Measurements from ENCODE around the gene TTC28. TPM values are rescaled to one million over a fixed set of nuclear protein-coding genes. Genes with fewer than 3 reads are reported as not detected.
A peak's percentile ranks its signal among the peaks of the same experiment; 100 is the strongest.
"Not testable (repeated sequence)": the region's sequence is repeated elsewhere in the genome, so short reads cannot be mapped to it uniquely, and the experiment has no call there.

TTC28 gene
- polyA plus RNA-seq, 4 donors, result 0.45 to 24.0 (median 3.7) TPM

DNA sequence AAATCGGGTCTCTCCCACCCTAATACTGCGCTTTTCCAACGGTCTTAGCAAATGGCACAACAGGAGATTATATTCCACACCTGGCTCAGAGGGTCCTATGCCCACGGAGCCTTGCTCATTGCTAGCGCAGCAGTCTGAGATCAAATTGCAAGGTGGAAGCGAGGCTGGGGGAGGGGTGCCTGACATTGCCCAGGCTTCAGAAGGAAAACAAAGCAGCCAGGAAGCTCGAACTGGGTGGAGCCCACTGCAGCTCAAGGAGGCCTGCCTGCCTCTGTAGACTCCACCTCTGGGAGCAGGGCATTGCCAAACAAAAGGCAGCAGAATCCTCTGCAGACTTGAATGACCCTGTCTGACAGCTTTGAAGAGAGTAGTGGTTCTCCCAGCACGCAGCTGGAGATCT lies 488.1 kb downstream of the TTC28 start:
- H3K4me1 ChIP-seq (ENCODE audit: control insufficient read depth in 3 of 3, insufficient read depth in 2 of 3, low read depth in 1 of 3, low read length in 2 of 3); H3K27ac ChIP-seq (ENCODE audit: low read depth in 1 of 3, low read length in 2 of 3); H3K9me3 ChIP-seq (ENCODE audit: control insufficient read depth in 2 of 2, insufficient read depth in 1 of 2, low read depth in 1 of 2, low read length in 1 of 2); H3K27me3 ChIP-seq (ENCODE audit: control insufficient read depth in 3 of 3, insufficient read depth in 3 of 3, low read length in 3 of 3); FAIRE-seq; H3K36me3 ChIP-seq (ENCODE audit: control insufficient read depth in 3 of 3, insufficient read depth in 2 of 3, low read depth in 1 of 3, low read length in 3 of 3); H3K4me3 ChIP-seq (ENCODE audit: low read depth in 1 of 3, low read length in 3 of 3); DNase-seq: not testable (repeated sequence)
- WGBS, 3 donors, result 84 to 88% (median 84%) methylated on average over 8 of the region's 8 CpGs

DNA sequence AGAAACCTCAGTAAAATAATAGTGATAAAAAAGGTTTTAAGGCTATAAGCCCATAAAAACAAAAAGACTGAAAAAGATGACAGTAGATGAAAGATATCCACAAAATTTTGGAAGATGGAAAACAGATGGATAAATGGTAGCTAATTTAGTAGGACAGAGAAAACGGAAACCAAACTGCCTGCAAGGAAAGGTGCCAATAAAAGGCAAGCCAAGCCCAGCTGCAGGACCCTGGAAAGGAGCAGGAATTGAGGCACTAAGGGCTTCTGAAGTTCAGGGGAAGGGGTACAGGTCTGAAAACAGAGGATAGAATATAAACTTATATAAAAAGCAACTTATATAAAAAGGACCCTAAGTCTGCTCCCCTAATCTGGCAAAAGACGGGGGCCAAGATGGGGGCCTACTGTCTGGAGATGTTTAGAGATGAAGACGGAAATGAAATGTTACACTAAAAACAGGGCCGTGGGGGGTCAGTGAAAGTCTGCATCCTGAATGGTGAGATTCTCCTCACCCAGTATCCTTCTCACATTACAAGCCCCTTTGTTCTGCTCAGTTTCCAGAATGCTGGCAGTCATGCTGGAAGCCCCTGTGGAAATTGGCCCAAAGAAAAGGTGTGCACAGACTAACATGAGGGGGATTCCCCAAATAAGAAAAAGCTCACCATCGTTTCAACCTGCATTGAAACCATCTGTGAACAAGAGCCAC lies 491.3 kb downstream of the TTC28 start:
- Histone ChIP-seq H3K27me3 (ENCODE audit: control insufficient read depth in 3 of 3, insufficient read depth in 3 of 3, low read length in 3 of 3) (no peaks in the 10 kb centered on the region), H3K27ac (ENCODE audit: low read depth in 1 of 3, low read length in 2 of 3) (no peak overlapping the region), H3K4me3 (ENCODE audit: low read depth in 1 of 3, low read length in 3 of 3) (no peak overlapping the region), H3K4me1 (ENCODE audit: control insufficient read depth in 3 of 3, insufficient read depth in 2 of 3, low read depth in 1 of 3, low read length in 2 of 3) (peaks cover 0 to under 1% (median under 1%) of the 10 kb centered on the region in 3 donors), H3K36me3 (ENCODE audit: control insufficient read depth in 3 of 3, insufficient read depth in 2 of 3, low read depth in 1 of 3, low read length in 3 of 3) (no peaks in the 10 kb centered on the region), H3K9me3 (ENCODE audit: control insufficient read depth in 2 of 2, insufficient read depth in 1 of 2, low read depth in 1 of 2, low read length in 1 of 2) (no peaks in the 10 kb centered on the region)
- WGBS, 3 donors, result 65 to 78% (median 77%) methylated on average over 5 of the region's 5 CpGs
- DNase-seq (no peak), FAIRE-seq (no peak)

DNA sequence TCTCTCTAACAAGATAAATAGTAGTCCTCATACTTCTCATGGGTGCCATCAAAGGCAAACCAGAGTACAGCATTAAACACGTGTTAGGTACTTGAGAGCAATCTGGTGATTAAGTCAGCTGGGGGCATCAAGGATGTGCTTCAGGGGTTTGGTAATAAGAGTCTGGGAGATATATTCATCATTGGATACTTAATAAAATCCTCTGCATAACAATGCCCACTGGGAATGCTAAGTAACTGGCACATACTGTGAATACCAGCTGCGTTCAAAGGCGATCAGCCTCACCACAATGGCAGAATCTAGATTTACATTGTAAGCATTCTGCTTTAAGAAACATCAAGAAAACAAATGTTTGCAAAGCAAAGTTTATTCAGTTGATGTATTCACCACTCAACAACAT lies 492.0 kb downstream of the TTC28 start:
- FAIRE-seq (no peak), DNase-seq (no peak)
- 82 to 93% (median 89%) methylated on average over 3 of the region's 3 CpGs for WGBS, 3 donors

DNA sequence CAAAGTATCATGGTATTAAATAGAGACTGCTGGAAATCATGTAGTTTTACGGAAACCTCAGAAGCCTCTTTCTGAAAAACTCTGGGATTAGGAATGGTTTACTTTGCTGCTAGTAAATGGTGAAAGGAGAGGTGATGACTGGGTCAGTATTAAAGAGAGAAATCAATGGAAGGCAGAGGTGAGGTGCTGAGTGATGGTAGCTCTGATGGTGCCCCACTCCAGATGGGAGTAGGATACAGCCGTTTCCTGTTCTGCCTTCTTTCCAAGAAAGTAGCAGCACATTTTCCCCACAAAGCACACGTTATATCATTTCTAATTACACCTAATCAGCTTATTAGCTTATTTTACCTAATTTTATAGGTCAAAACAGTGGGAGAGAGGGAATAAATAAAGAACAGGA lies 493.0 kb downstream of the TTC28 start:
- H3K36me3 ChIP-seq (ENCODE audit: control insufficient read depth in 3 of 3, insufficient read depth in 2 of 3, low read depth in 1 of 3, low read length in 3 of 3), result no peaks in the 10 kb centered on the region
- no peak for FAIRE-seq

More for the DNA sequence above, 492.0 kb downstream of the TTC28 start:
- H3K36me3 ChIP-seq (ENCODE audit: control insufficient read depth in 3 of 3, insufficient read depth in 2 of 3, low read depth in 1 of 3, low read length in 3 of 3), result no peaks in the 10 kb centered on the region
- H3K27me3 ChIP-seq (ENCODE audit: control insufficient read depth in 3 of 3, insufficient read depth in 3 of 3, low read length in 3 of 3), result no peaks in the 10 kb centered on the region
- no peak overlapping the region for H3K27ac ChIP-seq (ENCODE audit: low read depth in 1 of 3, low read length in 2 of 3)
- H3K9me3 ChIP-seq (ENCODE audit: control insufficient read depth in 2 of 2, insufficient read depth in 1 of 2, low read depth in 1 of 2, low read length in 1 of 2), result no peaks in the 10 kb centered on the region
- peaks cover 0 to 6% (median 3%) of the 10 kb centered on the region in 3 donors for H3K4me1 ChIP-seq (ENCODE audit: control insufficient read depth in 3 of 3, insufficient read depth in 2 of 3, low read depth in 1 of 3, low read length in 2 of 3)
- H3K4me3 ChIP-seq (ENCODE audit: low read depth in 1 of 3, low read length in 3 of 3), result no peak overlapping the region

GRCh38 chr22:28185130-28185529 lies 494.5 kb downstream of the TTC28 start:
- Histone ChIP-seq H3K27ac (ENCODE audit: low read depth in 1 of 3, low read length in 2 of 3) (no peak overlapping the region), H3K4me3 (ENCODE audit: low read depth in 1 of 3, low read length in 3 of 3) (no peak overlapping the region), H3K36me3 (ENCODE audit: control insufficient read depth in 3 of 3, insufficient read depth in 2 of 3, low read depth in 1 of 3, low read length in 3 of 3) (no peaks in the 10 kb centered on the region), H3K4me1 (ENCODE audit: control insufficient read depth in 3 of 3, insufficient read depth in 2 of 3, low read depth in 1 of 3, low read length in 2 of 3) (peaks cover 0 to 17% (median 3%) of the 10 kb centered on the region in 3 donors), H3K27me3 (ENCODE audit: control insufficient read depth in 3 of 3, insufficient read depth in 3 of 3, low read length in 3 of 3) (no peaks in the 10 kb centered on the region), H3K9me3 (ENCODE audit: control insufficient read depth in 2 of 2, insufficient read depth in 1 of 2, low read depth in 1 of 2, low read length in 1 of 2) (no peaks in the 10 kb centered on the region)
- peak; percentile 15 for FAIRE-seq
- 21 to 49% (median 37%) methylated on average over 4 of the region's 4 CpGs for WGBS, 3 donors
- DNase-seq, result peak; percentile 48 to 77

More for the DNA sequence above, 493.0 kb downstream of the TTC28 start:
- H3K27ac ChIP-seq (ENCODE audit: low read depth in 1 of 3, low read length in 2 of 3), result no peak overlapping the region
- DNase-seq, result no peak
- no peaks in the 10 kb centered on the region for H3K9me3 ChIP-seq (ENCODE audit: control insufficient read depth in 2 of 2, insufficient read depth in 1 of 2, low read depth in 1 of 2, low read length in 1 of 2)
- WGBS, 3 donors, result 77 to 83% (median 81%) methylated on average over 3 of the region's 3 CpGs
- H3K4me3 ChIP-seq (ENCODE audit: low read depth in 1 of 3, low read length in 3 of 3), result no peak overlapping the region
- peaks cover 0 to 15% (median 3%) of the 10 kb centered on the region in 3 donors for H3K4me1 ChIP-seq (ENCODE audit: control insufficient read depth in 3 of 3, insufficient read depth in 2 of 3, low read depth in 1 of 3, low read length in 2 of 3)
- H3K27me3 ChIP-seq (ENCODE audit: control insufficient read depth in 3 of 3, insufficient read depth in 3 of 3, low read length in 3 of 3), result no peaks in the 10 kb centered on the region

DNA sequence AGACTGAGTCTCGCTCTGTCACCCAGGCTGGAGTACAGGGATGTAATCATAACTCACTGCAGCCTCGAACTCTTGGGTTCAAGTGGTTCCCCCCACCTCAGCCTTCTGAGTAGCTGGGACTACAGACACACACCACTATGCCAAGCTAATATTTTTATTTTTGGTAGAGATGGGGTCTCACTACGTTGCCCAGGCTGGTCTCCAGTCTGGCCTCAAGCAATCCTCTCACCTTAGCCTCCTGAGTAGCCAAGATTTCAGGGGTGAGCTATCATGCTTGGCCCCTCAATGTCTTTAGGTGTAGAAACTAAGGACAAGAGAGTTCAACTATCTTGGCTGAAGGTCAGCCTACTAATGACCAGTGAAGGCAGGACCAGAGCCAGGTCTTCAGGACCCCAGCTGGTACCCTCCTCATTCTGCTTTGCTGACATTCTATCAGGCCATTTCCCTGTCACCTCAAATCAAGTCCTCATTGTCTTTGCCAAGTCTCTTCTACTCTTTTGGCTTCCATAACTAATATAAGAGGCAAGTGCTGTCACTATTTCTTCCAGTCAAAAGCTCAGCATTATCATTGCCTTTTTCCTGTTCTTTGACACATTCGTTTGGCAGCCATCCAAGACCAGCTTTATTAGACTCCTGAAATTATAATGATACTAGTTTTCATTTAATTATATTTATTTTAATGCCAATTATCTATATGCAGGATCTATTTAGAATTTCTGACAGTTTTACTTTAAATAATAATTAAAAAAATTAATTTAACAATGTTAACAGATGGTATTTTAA lies 496.4 kb downstream of the TTC28 start:
- WGBS, 3 donors, result 68 to 76% (median 72%) methylated on average over 4 of the region's 4 CpGs
- no peak for FAIRE-seq

GRCh38 chr22:28180804-28181731 lies 498.6 kb downstream of the TTC28 start:
- H3K27ac ChIP-seq (ENCODE audit: low read depth in 1 of 3, low read length in 2 of 3), result no peak overlapping the region
- peaks cover 0 to 17% (median 3%) of the 10 kb centered on the region in 3 donors for H3K4me1 ChIP-seq (ENCODE audit: control insufficient read depth in 3 of 3, insufficient read depth in 2 of 3, low read depth in 1 of 3, low read length in 2 of 3)
- FAIRE-seq (no peak), DNase-seq (peak in 1 of 2 donors; percentile 65)
- WGBS, 3 donors, result 61 to 73% (median 69%) methylated on average over 1 of the region's 1 CpG
- H3K36me3 ChIP-seq (ENCODE audit: control insufficient read depth in 3 of 3, insufficient read depth in 2 of 3, low read depth in 1 of 3, low read length in 3 of 3), result no peaks in the 10 kb centered on the region
- H3K9me3 ChIP-seq (ENCODE audit: control insufficient read depth in 2 of 2, insufficient read depth in 1 of 2, low read depth in 1 of 2, low read length in 1 of 2), result no peaks in the 10 kb centered on the region
- no peaks in the 10 kb centered on the region for H3K27me3 ChIP-seq (ENCODE audit: control insufficient read depth in 3 of 3, insufficient read depth in 3 of 3, low read length in 3 of 3)
- no peak overlapping the region for H3K4me3 ChIP-seq (ENCODE audit: low read depth in 1 of 3, low read length in 3 of 3)

More for the DNA sequence above, 496.4 kb downstream of the TTC28 start:
- no peaks in the 10 kb centered on the region for H3K27me3 ChIP-seq (ENCODE audit: control insufficient read depth in 3 of 3, insufficient read depth in 3 of 3, low read length in 3 of 3)
- peaks cover 0 to 17% (median 3%) of the 10 kb centered on the region in 3 donors for H3K4me1 ChIP-seq (ENCODE audit: control insufficient read depth in 3 of 3, insufficient read depth in 2 of 3, low read depth in 1 of 3, low read length in 2 of 3)
- H3K4me3 ChIP-seq (ENCODE audit: low read depth in 1 of 3, low read length in 3 of 3), result no peak overlapping the region
- no peaks in the 10 kb centered on the region for H3K9me3 ChIP-seq (ENCODE audit: control insufficient read depth in 2 of 2, insufficient read depth in 1 of 2, low read depth in 1 of 2, low read length in 1 of 2)
- no peaks in the 10 kb centered on the region for H3K36me3 ChIP-seq (ENCODE audit: control insufficient read depth in 3 of 3, insufficient read depth in 2 of 3, low read depth in 1 of 3, low read length in 3 of 3)
- peak in 1 of 2 donors; percentile 57 for DNase-seq
- H3K27ac ChIP-seq (ENCODE audit: low read depth in 1 of 3, low read length in 2 of 3), result no peak overlapping the region

DNA sequence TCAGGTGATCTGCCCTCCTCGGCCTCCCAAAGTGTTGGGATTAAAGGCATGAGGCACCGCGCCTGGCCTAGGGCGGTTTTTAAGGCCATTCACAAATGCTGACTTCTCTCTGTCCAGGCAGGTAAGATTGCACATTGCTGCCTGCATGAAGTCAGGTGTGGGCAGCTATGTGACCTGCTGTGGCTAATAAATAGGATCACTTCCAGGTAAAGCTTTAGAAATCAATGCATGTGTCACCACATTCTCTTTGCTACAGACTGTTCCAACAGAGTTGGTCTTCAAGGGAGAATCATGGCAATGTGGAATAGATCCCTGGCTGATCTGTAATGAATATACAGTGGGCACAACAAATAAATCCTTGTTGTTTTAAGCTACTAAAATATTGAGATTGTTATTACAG lies 500.2 kb downstream of the TTC28 start:
- WGBS, 3 donors, result 89 to 97% (median 96%) methylated on average over 4 of the region's 4 CpGs

More for the DNA sequence above, 500.2 kb downstream of the TTC28 start:
- no peak overlapping the region for H3K4me3 ChIP-seq (ENCODE audit: low read depth in 1 of 3, low read length in 3 of 3)
- H3K4me1 ChIP-seq (ENCODE audit: control insufficient read depth in 3 of 3, insufficient read depth in 2 of 3, low read depth in 1 of 3, low read length in 2 of 3), result peaks cover 0 to 17% (median 3%) of the 10 kb centered on the region in 3 donors
- H3K27me3 ChIP-seq (ENCODE audit: control insufficient read depth in 3 of 3, insufficient read depth in 3 of 3, low read length in 3 of 3), result no peaks in the 10 kb centered on the region
- DNase-seq, result no peak
- H3K27ac ChIP-seq (ENCODE audit: low read depth in 1 of 3, low read length in 2 of 3), result no peak overlapping the region
- no peaks in the 10 kb centered on the region for H3K9me3 ChIP-seq (ENCODE audit: control insufficient read depth in 2 of 2, insufficient read depth in 1 of 2, low read depth in 1 of 2, low read length in 1 of 2)
- FAIRE-seq, result no peak
- H3K36me3 ChIP-seq (ENCODE audit: control insufficient read depth in 3 of 3, insufficient read depth in 2 of 3, low read depth in 1 of 3, low read length in 3 of 3), result no peaks in the 10 kb centered on the region

Data from small intestine (tissue), 7 donors.